NCI-H2196 (cell line): ENCODE results near the gene KNOP1.
A peak's percentile ranks its signal among the peaks of the same experiment; 100 is the strongest.

ENCODE experiments used
- DNase-seq: peaks from one replicate; lab custom pipeline; 2025; ENCODE audit not compliant: unreplicated experiment; lab: John Stamatoyannopoulos, UW

KNOP1 gene

DNA sequence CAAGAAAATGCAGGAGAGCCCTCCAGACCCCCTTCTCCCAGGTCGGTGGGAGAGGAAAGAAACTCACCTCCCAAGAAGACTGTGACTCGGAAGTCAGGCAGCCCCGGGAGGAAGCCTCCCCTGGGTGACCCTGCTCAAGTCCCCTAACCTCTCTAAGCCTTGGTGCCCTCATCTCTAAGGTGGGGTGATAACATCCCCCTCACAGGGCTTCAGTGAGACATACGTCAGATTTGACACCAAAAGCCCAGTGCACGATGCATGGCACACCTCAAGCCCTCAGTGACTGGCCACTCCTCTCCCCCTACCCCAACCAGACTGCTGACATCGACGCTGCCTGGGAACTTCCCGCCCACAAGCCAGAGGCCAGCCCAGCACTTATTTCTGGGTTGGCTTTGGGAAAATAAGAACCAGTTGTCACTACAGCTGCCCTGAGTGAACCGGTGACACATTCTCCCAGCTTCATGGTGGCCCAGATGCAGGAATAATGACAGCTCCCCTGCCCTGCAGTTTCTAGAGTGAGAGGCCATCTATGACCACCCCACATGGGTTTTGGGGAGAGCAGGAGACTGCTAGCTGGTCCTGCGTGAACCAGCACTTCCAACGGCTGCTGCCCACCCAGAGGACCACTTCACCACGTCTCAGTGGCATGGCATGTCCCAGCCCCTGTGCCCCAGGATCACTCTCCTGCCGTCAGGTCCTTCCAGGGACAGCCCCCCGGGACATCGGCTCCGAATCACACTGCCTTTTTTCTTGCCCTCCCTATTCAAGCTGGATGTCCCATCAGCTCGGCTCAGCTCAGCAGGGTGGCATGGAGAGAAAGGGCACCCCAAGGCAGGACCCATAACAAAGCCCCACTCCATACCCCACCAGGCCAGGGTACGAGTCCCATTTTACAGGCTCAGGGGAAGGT lies 9.5 kb downstream of the KNOP1 start:
- no peak for DNase-seq

DNA sequence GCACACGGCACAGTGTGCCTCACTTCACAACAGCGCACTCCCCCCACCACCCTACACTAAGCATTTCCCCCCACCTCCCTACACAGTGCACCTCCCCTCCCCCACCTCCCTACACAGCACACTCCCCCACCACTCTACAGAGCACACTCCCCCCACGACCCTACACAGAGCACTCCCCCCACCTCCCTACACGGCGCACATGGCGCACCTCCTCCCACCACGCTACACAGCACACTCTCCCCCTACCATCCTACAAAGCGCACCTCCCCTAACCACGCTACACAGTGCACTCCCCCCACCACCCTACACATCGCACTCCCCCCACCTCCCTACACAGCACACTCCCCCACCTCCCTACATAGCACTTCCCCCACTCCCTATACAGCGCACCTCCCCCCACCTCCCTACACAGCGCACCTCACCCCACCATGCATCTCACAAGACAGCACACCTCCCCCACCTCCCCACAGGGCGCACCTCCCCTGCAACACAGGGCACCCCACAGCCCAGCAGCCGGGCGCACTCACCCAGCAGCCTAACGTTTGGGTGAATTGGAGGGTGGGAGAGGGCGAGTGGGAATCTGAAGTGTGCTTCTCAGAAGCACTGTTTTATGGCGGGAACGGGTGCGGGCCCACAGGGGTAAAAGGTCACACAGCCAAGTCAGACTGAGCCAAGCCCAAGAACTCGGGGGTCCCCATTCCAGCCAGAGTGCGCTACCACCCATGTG lies 10.3 kb downstream of the KNOP1 start:
- no peak for DNase-seq

DNA sequence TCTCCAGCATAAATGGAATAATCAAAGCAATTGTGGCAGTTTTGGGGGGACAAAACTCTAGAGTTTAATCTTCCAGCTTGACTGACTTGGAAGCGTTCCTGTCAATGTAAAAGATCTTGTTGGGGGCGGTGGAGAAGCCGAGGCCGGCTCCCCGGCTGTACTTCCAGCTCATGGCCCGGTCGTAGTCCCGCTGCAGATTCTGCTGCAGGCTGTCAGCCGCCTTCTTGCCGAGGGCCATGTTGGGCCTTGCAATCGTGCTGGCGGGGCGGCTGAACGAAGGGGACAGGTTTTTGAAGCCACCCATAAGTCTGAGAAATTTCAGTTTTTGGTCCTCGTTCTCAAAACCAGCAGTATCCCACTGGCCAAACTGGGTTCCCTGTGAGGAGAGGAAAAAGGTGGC lies 11.2 kb downstream of the KNOP1 start:
- DNase-seq: no peak

DNA sequence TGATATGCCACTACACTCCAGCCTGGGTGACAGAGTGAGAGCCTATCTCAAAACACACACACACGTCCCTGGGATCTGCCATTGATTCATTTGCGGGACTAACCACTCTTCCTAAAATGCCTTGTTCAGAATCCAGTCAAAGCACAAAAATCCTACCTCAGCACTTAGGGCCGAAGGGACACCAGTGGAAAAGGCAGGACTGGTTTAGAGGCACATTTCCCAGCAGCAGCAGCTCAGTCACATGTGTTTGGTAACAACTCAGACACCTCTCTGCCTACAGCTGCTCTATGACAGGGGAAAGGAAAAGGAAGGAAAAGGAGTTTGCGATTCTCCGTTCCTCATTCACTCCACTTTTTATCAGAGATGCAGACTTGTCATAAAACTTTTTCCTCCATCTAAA lies 12.2 kb downstream of the KNOP1 start:
- no peak for DNase-seq

DNA sequence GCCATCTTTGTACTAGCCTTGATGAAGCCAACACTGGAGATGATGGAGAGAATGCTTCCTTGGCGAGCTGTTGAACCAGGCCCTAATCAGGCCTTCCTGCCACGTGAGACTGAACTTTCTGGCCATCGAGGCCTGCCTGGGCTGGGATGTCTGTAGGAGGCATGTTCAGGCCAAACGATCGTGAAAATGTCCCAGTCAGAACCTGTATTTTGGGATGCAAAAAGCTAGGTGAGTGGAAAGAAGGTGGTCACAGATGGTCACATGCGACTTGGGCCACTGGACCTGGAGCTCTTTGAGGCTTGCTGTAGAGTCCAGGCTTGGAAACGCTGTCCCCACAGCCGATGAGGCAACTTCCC lies 12.9 kb downstream of the KNOP1 start:
- DNase-seq: no peak

DNA sequence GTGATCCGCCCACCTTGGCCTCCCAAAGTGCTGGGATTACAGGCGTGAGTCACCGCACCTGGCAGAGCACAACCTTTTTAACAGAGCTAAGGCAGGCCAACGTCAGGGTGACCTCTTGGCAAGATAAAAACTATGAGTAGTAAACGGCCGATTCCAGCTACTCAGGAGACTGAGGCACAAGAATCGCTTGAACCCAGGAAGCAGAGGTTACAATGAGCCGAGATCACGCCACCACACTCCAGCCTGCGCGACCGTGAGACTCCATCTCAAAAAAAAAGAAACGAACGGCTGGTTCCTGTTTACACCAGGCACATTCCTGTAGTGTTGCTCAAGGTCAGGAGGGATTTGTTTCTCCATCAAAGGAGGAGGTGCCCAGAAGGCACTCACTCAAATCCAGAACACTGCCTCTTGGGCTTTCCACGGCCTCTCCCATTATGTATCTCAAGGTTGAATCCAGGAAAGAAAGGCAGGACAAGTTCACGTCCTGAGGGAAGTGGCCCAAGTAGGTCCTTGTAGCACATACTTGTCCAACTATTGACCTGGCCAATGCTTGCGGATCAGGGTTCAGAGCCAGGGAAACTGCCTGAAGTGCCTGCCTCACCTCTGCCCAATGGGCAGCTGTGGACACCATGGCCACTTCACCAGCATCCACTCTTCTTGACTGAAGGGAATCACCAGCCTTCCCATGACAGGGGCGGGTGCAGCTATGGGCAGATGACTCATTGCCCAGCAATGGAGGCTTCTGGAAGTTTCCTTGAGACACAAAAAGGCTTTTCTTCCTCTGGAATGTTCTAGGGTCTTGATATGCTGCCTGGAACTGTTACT lies 13.5 kb downstream of the KNOP1 start:
- no peak for DNase-seq

DNA sequence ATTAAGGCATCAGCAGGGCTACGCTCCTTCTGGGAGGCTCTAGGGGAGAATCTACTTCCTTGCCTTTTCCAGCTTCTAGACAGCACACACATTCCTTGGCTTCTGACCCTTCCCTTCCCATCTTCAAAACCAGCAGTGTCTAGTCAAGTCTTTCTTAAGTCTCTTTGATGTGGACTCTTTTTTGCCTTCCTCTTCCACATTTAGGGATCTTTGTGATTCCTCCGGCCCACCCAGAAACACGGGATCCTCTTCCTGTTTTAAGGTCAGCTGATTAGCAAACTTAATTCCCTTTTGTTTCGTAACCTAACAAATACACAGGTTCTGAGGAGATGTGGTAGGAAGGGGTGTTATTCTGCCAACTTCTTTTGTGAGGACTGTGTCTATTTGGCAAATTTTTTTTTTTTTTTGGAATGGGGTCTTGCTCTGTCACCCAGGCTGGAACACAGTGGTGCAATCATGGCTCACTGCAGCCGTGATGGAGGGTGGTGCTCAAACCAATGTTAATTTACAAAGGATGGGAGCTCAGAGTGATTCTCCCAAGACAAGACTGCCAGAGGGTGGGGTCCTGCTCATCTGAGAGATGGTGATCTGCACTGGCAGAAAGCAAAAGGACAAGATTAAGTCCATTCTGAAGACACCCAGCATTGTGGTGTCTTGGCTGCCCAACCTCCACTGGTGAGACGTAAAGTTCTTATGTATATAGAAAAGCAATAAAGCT lies 14.7 kb downstream of the KNOP1 start:
- no peak for DNase-seq

DNA sequence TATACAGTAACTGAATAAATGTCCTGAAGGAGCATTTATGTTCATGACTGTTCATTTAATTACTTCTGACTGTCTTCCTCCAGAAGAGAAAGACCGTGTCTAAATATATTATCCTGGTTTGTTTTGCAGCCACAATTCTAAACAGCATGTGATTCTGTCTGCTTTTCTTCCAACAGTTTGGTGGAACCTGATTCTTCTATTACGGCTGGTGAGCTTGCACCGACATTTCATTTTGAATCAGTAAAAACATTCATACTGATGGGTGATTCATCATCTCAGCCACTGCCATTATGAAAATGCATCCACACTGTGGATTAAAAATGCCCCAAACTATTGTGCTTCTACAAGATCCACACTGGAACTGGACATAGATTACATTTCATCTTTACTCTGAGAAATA lies 16.9 kb downstream of the KNOP1 start:
- DNase-seq: no peak

DNA sequence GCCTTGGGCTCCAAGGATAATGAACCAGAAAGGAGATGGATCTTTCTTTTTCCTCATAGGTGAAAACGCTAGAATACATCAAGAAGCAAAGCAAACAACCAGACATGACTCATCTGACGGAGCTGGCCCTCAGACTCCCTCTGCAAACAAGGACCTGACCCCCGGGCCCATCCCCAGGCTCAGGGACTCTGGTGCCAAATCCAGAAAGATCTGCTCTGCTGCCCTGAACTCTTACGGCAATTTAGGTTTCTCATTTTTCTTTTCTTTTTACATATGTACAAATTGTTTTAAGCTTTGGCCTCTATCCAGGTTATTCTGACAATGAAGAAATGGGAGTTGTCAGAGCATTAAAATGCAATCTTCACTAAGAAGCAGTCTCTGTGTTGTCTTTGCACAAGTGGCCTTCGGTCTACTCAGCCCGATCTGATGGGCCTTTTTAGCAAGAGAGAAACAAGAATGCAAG lies 17.7 kb downstream of the KNOP1 start:
- peak; percentile 35 for DNase-seq

DNA sequence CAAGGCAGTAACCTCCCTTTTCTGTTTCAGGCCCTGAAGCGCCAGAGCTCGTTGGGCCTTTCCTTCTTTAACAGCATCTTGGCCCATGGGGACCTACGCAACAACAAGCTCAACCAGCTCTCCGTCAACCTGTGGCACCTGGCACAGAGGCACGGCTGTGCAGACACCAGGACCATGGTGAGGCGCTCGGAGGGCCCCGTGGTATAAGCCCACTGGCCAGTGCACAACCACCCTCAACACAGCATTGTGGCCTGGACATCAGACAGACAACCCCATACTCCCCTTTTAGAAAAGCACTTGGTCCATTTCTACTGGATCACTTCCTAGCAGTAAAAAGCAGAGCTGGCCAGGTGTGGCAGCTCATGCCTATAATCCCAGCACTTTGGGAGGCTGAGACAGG lies 18.6 kb downstream of the KNOP1 start:
- no peak for DNase-seq

DNA sequence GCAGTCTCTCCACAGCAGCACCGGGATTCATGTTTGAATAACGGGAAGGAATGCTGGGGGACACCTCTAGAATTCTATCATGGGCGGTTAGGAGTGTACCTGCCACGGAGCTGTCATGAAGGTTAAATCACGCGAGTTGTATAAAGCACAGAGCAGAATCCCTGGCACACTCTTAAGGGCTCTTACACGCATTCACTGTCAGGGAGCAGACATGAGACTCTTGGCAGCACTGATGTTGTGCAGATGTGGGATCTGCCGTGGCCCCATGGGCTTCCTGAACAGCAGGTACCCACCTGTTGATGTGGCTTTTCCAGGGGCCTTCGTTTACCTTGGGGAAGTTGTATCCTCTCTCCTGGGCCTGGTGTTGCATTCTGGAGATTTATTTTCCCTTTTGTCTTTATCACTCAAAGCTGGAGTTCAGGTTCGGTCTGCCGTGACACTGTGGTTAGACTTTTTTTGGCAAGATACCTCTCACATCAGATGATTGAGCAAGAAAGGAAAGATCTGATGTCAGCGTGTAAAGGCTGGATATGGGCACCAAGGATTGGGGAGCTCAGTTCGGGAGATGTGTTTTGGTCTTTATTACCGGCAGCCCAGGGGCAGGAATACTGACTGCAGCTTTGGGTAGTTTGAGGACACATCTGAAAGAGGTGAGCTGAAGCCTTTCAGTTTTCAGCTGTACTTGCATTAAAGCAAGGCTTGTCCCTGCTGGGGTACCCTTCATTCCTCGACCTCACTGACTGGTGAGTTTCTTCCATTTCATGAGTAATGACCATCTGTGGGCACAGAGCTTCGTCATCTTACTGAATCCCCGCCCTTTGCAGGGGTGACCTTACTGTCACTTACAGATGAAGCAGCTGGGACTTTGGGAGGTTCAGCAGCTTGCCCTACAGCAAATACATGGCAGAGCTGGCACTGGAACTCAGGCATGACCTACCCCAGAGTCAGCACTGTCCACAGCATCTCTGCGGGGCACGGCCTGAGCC lies 19.3 kb downstream of the KNOP1 start:
- DNase-seq: peak; percentile 30

DNA sequence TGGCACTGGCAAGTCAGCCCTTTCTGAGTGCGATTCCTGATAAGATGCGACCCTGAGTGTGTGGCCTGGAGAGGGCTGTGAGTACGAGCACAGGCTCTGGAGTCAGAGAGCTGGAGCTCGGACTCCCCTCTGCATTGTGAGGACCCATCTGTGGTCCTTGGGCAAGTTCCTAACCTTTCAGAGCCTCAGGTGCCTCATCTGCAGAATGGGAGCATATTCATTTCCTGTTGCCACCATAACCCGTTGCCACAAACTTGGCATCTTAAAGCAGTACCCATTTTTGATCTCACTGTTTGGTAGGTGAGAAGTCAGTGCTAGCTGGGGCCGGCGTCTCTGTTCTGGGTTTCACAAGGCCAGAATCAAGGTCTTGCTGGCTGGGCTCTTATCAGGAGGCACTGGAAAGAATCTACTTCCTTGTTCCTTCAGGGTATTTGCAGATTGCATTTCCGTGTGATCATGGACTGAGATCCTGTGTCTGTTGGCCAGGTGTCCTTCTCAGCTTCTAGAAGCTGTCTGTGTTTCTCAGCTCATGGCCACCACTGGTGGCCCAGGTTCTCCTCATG lies 20.2 kb downstream of the KNOP1 start:
- peak; percentile 17 for DNase-seq

DNA sequence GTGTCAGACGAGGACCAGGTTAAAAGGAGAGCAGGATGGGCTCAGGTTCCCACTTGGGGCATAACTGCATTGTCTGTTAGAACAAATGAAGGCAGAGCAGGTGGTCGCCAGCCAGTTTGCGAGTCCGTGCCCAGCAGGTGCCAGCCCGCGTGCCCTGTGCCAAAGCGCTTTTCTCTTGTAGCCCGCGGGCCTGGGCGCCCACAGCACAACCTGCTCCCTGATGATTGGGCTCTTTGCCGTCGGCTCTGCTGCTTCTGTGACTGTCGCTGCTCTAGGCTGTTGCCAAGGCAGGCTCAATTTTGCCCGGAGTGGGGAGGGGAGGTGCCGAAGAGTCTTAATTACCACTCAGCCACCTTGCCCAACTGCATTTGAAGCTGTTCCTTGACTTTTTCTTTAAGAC lies 21.1 kb downstream of the KNOP1 start:
- peak; percentile 64 for DNase-seq

DNA sequence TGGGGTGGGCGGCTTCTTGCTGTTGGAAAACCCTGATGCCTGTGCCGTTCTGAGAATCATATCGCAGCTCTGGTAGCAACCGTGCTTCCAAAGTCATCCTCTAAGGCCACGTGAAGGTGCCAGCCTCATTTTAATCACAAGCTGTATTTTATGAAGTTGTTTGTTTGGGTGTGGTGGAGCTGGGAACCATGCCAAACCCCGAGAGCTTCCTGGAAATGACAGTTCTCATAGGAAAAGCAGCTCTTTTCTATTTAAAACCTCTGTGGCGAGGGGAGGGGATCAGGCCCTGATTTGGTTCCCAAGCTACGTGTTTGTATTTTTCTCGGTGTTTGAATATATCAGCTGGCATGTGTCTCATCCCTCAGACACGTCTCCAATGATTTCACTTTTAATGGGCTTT lies 21.7 kb downstream of the KNOP1 start:
- peak; percentile 81 for DNase-seq

DNA sequence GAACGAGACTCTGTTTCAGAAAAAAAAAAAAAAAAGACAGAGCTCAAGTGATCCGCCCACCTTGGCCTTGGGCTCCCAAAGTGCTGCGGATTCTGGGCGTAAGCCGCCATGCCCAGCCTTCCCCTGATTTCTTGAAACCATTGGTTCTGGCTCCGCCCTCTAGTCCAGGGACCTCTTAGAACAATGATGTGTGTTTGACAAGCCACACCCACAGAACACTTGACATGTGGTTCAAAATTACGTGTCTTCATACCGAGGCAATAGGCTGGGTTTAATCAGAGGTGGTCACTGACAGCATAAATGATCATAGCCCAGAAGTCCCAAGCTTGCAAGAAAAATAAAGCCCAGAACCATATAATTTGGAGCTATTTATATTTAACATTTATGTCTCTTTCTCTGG lies 23.0 kb downstream of the KNOP1 start:
- no peak for DNase-seq

DNA sequence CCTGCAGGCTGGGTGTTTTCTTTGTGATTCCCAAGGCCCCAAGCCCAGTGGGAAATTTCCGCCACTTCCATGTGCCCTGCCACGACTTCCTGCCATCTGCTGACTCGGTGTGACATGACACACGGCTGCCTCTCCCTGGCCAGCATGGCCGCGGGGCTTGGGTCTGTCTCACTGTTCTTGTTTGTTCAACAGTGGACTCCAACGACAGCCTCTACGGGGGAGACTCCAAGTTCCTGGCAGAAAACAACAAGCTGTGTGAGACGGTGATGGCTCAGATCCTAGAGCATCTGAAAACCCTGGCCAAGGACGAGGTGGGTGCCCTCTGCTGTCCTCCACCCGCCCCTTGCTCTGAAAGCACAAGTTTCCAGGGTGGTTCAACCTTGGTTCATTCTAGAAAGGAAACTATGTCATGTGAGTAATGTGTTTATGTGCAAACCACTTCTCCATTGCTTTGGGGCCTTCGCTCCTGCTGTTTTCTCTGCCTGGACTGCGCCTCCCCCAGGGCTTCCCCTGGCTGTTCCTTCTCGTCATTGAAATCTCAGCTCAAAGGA lies 26.8 kb downstream of the KNOP1 start:
- no peak for DNase-seq

DNA sequence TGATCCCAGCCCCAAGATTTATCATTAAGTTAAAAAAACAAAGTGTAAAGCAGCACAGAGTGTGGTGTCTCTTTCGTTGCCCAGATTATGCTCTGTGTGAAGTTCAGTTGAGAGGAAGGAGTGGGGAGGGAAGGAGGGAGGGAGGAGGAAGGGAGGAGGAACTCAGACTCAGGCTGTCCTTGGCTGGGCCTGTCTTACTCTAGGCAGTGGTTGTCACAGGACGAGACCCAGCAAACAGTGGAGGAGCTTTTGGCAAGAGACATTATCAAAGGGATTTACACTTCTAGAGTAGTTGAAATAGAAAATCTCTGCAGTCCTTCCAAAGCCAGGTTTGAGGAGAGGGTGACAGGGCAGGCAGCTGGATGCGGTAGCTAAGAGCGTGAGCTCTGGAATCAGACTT lies 27.8 kb downstream of the KNOP1 start:
- no peak for DNase-seq

DNA sequence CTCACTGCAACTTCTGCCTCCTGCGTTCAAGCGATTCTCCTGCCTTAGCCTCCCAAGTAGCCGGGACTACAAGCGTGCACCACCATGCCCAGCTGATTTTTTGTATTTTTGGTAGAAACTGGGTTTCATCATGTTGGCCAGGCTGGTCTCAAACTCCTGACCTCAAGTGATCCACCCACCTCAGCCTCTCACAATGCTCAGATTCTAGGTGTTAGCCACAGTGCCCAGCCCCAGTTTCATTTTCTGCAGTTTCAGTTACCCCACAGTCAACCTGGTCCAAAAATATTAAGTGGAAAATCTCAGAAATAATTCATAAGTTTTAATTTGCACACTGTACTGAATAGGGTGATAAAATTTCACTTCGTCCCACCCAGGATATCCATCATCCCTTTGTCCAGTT lies 28.7 kb downstream of the KNOP1 start:
- no peak for DNase-seq

DNA sequence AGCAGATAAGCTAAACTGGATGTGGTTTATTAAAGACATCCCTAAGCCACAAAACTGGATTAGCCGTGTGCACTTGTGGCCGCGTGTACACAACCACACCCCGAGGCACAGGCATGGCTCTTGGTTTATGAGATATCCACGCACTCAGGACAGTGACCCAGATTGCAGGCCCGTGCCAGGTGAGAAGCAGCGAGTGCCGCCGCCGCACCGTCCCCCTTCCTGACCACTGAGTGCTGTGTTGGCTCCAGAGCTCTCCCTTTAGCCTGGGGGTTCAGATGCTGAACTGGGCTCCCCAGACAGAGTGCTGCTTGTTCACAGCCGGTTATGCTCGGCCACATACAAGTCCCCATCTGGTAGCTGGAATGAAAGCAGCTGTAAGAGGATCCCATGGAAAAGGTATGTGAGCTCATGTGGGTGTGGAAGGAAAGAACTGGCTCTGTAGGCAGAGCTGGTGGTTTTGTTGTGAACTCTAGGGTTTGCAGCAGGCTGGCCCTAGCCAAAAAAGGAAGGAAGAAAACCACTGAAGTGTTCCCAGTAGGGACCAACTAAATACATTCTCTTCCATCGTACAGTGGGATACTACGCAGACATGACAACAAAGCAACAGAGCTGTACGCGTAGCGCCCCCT lies 29.5 kb downstream of the KNOP1 start:
- no peak for DNase-seq
